NOMO-1 treated with DMSO at 0.1 percent for 48 hours (cell line): Measurements from ENCODE around the gene CALD1.

Source experiments
- DNase-seq: peaks from one replicate; lab custom pipeline; 2025; ENCODE audit not compliant: unreplicated experiment; lab: John Stamatoyannopoulos, UW

Gene CALD1

GRCh38 chr7:134787064-134787463 is 7.6 kb downstream of the CALD1 start:
- DNase-seq, result no peak

GRCh38 chr7:134787720-134788119 is 8.3 kb downstream of the CALD1 start:
- DNase-seq, result no peak

- DNase-seq, result no peak
Observed at GRCh38 chr7:134788191-134788590, 8.8 kb downstream of the CALD1 start.

DNA sequence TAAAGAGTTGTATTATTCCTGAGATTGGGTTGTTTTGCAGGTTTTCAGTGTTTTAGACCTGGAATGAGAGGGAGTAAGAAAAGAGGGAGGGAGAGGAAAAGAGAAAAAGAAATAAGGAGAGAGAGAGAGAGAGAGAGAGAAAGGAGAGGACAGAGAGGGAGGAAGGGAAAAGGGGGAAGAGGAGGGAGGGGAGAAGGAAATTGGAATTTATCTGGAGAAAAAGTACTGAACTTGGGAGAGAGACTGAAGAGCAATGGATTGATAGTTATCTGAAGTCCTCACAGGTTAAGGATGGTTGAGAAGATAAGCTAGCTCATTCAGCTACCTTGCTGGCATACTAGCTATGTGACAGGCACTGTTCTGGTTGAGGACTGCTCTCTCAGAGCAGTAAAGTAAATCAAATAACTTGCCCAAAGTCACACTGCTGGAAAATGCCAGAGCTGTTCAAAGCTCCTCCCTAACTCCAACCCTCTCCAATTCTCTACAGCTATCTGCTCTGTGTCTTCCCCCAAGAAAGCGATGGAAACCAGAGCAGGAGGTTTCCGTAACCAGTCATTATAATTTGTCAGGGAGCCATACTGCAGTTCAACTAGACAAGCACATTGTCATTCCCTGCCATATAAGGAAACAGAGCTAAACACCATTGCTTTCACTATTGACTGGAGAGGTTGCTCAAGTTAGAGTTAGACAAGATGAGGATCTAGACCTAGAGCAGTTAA is 10.7 kb downstream of the CALD1 start:
- DNase-seq, result no peak

DNA sequence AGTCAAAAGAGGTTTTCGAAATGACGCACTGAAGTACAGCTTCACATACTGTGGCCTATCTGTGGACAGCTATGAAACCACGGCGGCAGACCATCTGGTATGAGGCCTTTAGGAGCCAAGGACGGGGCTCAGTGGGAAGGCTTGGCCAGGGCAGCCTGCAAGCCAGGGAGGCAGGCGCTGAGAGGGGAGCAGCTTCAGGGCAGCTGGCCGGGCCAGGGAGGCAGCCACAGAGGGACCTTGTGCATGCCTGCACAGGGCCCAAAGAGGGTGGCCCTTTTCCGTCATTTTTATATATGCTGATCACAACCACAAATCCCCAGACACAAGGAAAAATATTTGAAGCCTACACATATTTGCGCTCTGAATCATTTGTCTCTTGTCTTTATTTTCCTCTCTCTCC is 13.5 kb downstream of the CALD1 start:
- DNase-seq, result no peak

DNA sequence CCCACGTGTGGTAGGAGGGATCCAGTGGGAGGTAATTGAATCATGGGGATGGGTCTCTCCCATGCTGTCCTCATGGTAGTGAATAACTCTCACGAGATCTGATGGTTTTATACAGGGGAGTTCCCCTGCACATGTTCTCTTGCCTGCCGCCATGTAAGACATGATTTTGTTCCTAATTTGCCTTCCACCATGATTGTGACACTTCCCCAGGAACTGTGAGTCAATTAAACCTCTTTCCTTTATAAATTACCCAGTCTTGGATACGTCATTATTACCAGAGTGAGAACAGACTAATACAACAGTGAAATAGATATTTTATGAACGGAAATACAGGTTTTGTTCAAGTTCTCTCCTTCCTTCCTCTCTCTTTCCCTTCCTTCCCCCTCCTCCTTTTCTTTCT is 15.8 kb downstream of the CALD1 start:
- DNase-seq, result no peak

- DNase-seq, result no peak
Observed at GRCh38 chr7:134798155-134798554, 18.7 kb downstream of the CALD1 start.

DNA sequence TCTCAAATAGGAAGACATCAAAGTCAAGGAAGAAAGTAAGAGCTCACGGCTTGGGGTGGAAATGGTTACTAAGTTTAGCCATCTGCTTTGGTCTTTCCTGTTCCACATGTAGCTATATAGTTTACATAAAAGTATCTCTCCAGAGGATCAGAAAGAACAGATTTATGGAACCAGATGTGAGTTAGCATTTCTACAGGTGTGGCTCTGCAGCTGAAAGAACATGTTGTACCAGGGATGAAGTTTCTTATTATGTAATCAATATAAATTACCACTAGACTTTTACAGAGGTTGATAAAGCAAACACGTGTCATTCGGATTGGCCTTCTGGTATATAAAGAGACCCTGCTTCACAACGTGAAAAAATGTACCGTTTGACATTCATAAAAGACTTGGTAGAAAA is 19.9 kb downstream of the CALD1 start:
- DNase-seq, result no peak

DNA sequence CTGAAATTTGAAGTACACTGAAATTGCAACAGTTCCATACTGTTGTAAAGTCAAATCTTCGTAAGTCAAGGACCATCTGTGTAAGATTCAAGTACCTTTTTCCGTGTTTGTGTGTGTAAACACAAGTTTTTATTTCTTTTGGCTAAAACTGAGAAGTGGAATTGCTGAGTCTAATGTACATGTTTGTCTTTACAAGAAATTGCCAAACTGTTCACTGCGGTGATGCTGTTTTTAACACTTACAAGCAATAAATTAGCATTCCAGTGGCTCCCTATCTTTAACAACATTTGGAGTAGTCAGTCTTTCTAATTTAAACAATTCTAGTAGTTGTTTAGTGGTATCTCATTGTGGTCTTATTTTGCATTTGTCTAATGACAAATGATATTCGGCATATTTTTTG is 23.3 kb downstream of the CALD1 start:
- no peak for DNase-seq

DNA sequence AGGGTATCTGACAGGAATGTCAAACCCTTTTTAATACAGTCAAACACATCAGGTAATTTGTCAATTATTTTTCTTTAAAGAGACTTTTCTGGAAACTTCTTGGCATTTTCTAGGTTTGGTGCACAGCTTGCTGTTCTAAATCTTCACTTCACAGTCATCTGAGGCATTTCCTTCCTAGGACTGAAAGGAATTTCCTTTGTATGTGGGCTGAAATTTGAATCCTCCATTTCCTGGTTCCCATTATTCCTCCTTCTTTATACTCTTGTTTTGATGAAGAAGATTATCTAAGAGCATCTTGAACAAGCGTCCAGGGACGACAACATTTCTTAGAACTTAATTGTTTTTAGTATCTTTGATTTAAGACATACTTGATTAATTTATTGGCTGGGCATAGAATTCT is 24.9 kb downstream of the CALD1 start:
- no peak for DNase-seq

DNA sequence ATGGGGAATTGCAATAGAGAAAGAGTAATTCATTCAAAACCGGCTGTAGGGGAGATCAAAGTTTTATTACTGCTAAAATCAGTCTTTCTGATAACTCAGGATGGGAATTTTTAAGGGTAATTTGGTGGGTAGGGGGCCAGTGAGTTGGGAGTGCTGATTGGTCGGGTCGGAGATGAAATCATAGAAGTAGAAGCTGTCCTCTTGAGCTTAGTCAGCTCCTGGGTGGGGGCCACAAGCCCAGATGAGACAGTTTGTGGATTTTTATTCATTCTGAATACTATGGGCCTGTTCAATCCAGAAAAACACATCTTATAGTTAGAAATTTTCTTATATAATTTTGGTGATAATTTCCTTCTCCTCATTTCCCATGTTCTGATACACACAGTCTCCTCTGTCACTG is 25.4 kb downstream of the CALD1 start:
- DNase-seq, result no peak

DNA sequence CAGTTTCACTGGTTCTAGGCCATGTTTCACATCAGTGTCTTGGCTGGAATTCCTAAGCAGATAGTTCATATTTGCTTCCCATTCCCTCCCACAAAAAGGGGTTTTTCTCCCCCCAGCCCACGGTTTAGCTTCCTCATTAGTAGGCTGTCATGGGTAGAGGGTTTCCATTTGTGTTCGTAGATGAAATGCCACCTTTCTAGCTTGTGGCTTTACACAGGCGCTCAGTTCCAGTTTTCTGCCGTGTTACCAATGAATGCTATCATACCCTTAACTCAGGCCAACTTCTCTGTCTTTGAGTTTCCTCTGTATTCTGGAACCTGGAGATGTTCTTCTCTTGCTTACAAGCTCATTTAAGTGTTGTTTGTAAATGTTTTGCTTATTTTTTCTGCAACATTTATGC is 26.8 kb downstream of the CALD1 start:
- no peak for DNase-seq

DNA sequence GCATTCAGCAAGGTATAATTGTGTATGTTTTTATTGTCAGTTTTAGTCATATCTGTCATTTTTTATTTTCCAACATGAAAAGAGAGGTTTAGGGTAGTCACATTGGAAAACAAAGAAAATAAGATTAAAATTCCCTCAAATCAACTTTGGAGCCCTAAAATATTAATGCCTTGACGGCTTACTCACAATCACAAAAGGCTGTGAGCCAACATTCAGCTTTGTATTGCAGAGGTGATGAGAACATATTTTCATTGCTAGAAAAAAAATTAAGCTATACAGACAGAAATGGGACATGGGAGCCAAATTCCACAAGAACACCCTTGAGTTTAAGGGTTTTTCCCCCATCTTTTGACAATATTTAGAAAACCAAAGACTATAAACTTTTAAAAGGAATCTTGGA is 30.2 kb downstream of the CALD1 start:
- DNase-seq, result no peak

DNA sequence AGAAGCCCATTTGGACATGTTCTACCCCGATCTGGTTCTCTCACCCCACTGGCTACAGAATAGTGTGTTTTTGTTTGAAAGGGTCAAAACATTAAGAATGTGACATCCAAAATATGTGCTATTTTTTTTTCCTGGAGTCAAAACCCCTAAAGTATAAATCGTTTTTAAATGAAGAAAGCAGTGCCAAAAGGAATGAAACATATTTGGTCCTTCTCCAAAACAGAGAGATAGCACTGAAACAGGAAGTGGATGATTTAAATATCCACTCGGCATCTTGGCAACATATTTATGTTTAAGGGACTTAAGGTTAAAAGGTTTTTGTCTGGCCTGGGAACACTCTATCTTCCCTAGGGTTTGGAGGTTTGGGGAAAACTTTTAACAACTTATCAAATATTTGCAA is 32.3 kb downstream of the CALD1 start:
- DNase-seq, result no peak

GRCh38 chr7:134813663-134814396 is 34.4 kb downstream of the CALD1 start:
- no peak for DNase-seq

DNA sequence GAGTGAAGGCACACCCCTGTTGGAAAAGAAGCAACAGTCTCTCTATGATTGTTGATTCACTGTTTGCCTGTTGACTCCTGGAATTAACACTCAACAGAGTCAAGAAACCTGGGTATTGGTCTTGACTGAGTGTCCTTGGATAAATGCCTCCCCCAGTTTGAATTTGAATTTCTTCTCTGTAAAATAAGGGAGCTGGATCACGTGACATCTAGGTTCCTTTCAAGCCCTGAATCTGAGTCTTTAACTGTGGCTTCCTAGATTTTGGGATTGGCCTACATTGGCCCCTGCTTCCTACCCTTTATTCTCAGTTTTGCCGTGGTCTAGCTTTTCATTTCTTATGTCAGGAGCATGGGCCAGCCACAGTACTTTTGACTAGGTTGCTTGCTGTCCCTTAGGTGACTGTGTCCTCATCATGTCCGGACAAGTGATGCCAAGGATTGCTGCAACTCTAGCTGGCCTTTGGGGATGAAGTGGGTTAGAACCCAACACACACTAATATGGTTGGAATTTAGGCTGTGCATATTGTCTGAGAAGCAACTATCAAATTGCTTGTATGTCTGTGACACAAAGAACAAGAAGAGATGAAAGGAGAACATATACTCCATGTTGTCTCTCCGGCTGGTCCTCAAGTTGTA is 35.4 kb downstream of the CALD1 start:
- no peak for DNase-seq

DNA sequence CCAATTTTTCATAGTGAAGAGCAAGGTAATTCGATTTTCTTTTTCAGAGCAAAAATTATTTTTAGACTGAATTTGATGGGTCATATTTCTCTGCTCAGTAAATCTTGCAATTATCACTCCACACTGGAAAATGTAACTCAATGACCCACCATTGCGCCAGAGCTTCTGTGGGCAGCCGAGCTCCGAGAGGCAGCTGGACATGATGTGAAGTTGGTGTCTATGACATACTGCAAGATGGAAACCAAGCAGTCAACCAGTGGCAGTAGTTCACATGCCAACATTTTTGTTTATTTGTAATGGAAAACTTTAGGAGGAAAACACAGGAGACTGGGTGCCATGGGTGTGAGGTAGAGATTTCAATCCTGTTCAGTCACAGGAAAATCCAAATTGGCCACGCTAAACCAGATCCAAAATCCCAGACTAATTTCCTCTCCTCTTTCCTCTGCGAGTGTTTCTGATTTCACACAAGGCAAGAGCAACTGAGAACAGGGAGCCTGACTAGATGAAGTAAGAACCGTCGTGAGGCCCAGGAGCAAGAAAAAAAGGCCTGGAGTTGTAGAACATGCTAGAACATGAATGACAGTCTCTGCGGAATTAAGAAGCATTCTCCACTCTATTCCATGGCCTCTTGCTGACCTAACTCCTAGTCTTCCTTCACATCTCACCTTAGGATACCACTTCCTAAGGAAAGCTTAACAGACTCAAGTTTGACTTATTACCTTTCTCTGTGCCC is 39.3 kb downstream of the CALD1 start:
- no peak for DNase-seq

- no peak for DNase-seq
Observed at GRCh38 chr7:134819401-134819800, 40.0 kb downstream of the CALD1 start.

- no peak for DNase-seq
Observed at GRCh38 chr7:134820295-134820694, 40.9 kb downstream of the CALD1 start.

GRCh38 chr7:134820778-134821177 is 41.3 kb downstream of the CALD1 start:
- DNase-seq, result no peak

DNA sequence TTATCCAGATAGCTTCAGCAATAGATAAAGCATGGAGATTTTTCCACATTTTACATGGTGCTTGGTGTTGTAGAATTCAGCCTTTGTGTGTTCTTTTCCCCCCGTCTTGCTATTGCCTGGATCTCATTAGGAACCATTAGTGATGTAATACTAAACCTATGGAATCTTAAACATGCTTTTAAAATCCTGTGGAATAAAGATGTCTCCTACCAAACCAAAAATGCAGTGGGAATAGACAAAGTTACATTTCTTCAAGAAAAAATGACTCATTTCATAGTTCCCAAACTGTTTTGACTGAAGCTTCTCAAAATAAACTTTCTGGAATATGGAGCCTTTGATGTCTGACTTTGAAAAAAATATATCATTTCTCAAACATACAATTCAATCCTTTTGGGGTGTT is 44.0 kb downstream of the CALD1 start:
- no peak for DNase-seq

GRCh38 chr7:134825666-134826065 is 46.2 kb downstream of the CALD1 start:
- no peak for DNase-seq
